GM12801 (cell line): ENCODE data around the gene YRDC.

ENCODE experiments used
- TF ChIP-seq, protein P1 (sequence below): IDR thresholded peaks from one replicate; pipeline ENCODE4 v1.5.1; 2011; ENCODE audit warnings: control low read depth; ENCODE audit not compliant: insufficient read length; ENCODE audit errors: extremely low read depth

Gene YRDC

DNA sequence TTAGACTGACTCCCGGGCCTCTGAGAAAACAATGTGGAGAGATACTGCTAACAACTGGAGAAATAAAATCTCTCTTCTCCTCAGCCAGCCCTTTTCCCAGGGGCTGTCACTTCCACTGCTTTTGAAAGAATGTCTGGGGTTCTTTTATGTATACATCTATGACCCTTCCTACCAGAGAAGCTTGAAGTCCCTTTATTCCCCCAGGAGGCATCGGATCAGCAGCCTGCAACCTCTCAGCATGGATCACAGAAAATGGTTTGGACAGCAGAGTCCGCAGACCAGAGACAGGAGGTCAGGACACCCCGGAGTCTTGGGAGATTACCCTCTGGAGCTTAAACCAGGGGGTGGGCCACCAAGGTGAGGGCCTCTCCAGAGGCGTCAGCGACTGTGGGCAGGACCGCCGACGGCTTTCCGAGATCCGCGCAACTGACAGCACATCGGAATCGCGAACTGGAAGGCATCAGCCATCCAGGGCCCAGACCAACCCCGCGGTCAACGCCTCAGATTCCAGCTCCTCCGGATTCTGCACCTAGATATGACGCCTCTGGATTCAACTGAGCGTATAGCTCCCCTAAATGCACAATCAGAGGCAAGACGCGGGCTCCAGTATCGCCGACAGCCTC is 44.1 kb downstream of the YRDC start:
- TF ChIP-seq, protein P1, sequence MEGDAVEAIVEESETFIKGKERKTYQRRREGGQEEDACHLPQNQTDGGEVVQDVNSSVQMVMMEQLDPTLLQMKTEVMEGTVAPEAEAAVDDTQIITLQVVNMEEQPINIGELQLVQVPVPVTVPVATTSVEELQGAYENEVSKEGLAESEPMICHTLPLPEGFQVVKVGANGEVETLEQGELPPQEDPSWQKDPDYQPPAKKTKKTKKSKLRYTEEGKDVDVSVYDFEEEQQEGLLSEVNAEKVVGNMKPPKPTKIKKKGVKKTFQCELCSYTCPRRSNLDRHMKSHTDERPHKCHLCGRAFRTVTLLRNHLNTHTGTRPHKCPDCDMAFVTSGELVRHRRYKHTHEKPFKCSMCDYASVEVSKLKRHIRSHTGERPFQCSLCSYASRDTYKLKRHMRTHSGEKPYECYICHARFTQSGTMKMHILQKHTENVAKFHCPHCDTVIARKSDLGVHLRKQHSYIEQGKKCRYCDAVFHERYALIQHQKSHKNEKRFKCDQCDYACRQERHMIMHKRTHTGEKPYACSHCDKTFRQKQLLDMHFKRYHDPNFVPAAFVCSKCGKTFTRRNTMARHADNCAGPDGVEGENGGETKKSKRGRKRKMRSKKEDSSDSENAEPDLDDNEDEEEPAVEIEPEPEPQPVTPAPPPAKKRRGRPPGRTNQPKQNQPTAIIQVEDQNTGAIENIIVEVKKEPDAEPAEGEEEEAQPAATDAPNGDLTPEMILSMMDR, result no peak

DNA sequence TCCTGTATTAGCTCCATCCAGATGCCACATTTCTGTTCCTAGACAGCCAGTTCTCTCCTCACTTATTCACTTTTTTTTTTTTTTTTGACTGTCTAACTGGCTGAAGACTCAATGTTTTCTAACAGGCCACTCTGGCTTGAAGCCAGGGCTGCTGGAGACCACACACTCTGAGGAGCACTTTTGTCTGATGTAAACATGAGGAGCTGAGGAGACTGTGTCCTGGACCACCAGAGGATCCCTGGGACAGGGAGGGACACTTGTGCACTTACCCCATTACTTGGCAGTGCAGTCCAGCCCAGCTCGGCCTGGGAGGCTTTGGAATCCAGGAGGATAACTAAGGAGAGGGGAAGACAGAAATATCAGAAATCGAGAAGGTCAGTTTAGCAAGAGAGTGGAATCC is 45.5 kb downstream of the YRDC start:
- TF ChIP-seq, protein P1, result no peak

DNA sequence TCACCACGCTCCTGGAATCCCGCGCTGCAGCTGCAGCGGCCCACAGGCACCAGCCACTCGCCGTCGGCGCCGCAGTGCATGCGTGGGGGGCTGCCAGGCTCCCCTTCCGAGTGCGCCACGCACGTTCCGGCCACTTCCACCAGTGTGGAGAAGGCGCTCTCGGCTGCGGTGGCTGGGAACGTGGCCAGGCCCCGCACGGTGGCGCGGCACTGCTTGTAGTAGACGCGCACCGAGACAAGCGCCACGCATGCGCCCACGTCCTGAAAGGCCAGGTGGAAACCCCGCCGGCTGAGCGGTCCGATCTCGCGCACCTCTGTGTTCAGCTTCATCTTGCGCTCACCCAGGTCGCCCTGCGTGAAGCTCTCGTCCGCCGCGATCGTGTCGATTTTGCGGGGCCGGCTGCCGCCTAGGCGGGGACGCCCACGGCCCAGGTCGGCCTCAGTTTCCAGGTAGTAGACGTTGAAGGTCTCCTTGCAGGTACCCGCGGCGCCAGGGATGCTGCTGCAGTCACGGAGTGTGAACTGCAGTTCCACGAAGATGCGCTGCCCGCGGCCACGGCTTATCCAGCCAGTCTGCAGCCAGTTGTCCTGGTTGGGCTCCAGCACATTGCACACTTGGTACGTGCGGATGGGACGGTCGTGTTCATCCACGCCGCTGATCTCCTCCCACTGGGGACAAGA is 46.5 kb downstream of the YRDC start:
- TF ChIP-seq, protein P1, result no peak

DNA sequence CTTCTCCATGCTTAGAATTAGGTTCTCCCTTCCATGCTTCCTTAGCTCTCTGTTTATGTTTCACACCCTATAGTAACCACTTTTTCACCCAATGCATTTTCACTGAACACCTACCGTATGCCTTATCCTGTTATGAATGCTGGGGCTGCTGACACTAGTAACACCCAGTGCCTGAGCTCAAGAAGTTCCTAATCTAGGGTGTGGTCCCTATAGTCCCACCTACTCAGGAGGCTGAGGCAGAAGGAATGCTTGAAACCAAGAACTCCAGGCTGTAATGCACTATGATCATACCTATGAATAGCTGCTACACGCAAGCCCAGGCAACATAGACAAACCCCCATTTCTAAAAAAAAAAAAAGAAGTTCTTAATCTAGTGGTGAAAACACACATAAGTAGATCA is 48.6 kb downstream of the YRDC start:
- TF ChIP-seq, protein P1, result no peak

DNA sequence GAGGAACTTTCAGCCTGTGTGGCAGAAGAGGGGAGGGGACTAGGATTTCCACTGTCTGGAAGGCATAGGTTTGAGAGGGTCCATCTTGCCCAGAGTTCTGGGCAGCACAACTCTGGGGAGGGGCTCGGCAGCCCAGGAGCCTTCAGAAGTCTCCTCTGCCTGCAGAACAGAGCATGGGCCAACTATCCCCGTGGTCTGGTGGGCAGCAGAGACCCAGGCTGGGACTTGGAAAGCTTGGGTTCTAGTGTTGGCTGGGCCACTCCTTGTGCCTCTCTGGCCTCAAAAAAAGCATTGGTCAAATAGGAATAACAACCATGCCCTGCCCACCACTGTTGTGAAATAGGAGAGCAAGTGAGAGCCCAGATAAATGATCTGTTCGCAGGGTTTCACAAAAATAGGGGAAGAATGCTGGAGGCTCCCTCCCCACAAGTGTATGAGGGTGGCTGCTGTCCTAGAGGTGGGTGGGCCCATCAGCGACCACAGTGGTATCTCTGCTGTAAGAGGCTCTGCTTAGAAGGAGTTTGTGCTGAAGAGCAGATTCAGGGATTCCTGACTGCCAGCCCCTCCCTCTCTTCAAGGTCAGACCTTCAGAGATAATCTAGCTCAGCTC is 52.0 kb downstream of the YRDC start:
- TF ChIP-seq, protein P1, result no peak

DNA sequence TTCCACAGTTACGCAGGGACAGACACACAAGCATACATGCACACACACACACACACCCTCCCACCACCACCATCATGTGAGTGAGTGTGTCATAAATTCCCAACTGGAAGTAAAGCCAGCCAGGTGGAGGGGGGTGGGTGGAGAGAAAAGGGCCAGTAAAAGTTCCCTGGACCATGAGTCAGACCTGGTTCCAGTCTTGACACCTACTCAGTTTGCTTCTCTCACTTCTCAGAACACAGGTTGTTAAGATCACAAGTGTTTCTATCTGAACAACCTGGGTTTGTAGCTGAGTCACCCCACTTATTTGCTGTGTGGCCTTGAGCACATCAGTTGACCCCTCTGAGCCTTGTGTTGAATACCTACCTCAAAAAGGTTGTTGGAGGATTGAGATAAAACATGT is 52.7 kb downstream of the YRDC start:
- TF ChIP-seq, protein P1, result no peak

DNA sequence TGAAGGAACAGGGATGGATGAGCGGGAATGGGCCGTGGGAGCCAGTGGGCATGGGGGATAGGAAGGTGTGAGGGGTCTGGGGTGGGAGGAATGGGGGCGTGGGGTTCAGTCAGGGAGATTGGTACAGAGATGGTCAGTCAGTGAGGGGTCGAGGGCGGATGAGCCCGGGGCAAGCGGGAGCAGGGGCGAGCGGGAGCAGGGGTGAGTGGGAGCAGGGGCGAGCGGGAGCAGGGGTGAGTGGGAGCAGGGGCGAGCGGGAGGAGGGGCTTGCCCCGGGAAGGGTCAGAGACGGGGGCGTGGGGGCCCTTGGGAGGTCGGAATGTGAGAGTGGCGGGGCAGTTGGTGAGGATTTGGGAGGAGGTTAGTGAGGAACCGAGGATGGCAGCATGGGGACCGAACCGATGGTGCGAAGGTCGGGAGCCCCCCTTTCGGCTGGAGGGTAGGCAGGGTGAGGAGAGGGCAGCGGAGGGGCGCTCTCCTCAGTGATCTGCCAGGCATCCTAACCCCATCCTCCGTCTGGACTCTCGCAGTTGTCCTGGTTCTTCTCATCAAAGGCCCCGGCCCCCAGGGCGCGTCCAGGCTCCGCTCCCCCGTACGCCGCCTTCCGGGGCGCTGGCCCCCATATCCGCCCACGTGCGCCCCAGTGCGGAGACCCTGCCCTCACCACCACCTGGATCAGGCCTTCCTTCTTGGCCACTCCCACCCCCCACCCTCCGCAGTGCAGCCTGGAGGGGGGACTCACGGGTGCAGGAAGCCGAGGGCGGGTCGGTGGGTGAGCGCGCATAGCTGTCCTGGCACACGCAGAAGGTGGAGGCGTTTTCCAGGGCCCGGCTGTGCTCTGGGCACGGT is 54.3 kb downstream of the YRDC start:
- TF ChIP-seq, protein P1, result no peak
